PC-3 (cell line): Measurements from ENCODE around the gene RAB40AL. TPM values are rescaled to one million over a fixed set of nuclear protein-coding genes. Genes with fewer than 3 reads are reported as not detected.
A peak's percentile ranks its signal among the peaks of the same experiment; 100 is the strongest.

Source experiments
- ATAC-seq: fragments of 200-7000 bp; cut with Tn5 transposase; 2 replicates; pipeline ENCODE4 v1.9.1; 2020; ENCODE audit warnings: mild to moderate bottlenecking, moderate library complexity
- BruUV-seq: library from RNA; stranded (reverse); fragments of 400-500 nt; replicated peaks from 2 replicates; lab custom pipeline; 2021; lab: Mats Ljungman, UMichigan
- CTCF ChIA-PET: fragments of 300-600 bp; sonication (Branson Sonifier 250); formaldehyde crosslinking; loops from one replicate; lab custom pipeline; 2022; ENCODE audit warnings: antibody characterized with exemption; lab: Charles Lee
- POLR2A ChIA-PET: fragments of 300-600 bp; sonication (Branson Sonifier 250); formaldehyde crosslinking; loops from one replicate; lab custom pipeline; 2022; ENCODE audit warnings: antibody characterized with exemption; ENCODE audit not compliant: unreplicated experiment; lab: Charles Lee
- DNase-seq: peaks from one replicate; pipeline ENCODE4 v3.0.0-alpha.2; 2015
- H2AFZ ChIP-seq: fragments of 300-600 bp; sonication (generic); 2 replicates; pipeline ENCODE4 v1.6.0; 2016; ENCODE audit warnings: antibody characterized with exemption, low read length
- H3F3A ChIP-seq: fragments of 300-600 bp; sonication (generic); one replicate; pipeline ENCODE4 v1.6.0; 2017; ENCODE audit warnings: antibody characterized with exemption, low read length, control low read depth, mild to moderate bottlenecking; ENCODE audit not compliant: unreplicated experiment
- H3K27ac ChIP-seq: fragments of 300-600 bp; sonication (generic); 2 replicates; pipeline ENCODE4 v1.5.1; 2016; ENCODE audit warnings: mild to moderate bottlenecking, low read length
- H3K27me3 ChIP-seq: fragments of 300-600 bp; sonication (generic); 2 replicates; pipeline ENCODE4 v1.6.1; 2016; ENCODE audit warnings: low read length, mixed read lengths
- H3K36me3 ChIP-seq: fragments of 300-600 bp; sonication (generic); 2 replicates; pipeline ENCODE4 v1.6.1; 2016; ENCODE audit warnings: low read depth, mixed run types, low read length, mixed read lengths
- H3K4me1 ChIP-seq: fragments of 300-600 bp; sonication (generic); 2 replicates; pipeline ENCODE4 v1.5.1; 2016; ENCODE audit warnings: low read length; ENCODE audit not compliant: insufficient read depth
- H3K4me2 ChIP-seq: fragments of 300-600 bp; sonication (generic); 2 replicates; pipeline ENCODE4 v1.6.0; 2016; ENCODE audit warnings: low read length
- H3K4me3 ChIP-seq: fragments of 300-600 bp; sonication (generic); 2 replicates; pipeline ENCODE4 v1.5.1; 2016; ENCODE audit warnings: mild to moderate bottlenecking, low read length, mixed read lengths
- H3K79me2 ChIP-seq: fragments of 300-600 bp; sonication (generic); 2 replicates; pipeline ENCODE4 v1.6.1; 2017; ENCODE audit warnings: low read length, mixed read lengths
- H3K9ac ChIP-seq: fragments of 300-600 bp; sonication (generic); 2 replicates; pipeline ENCODE4 v1.6.0; 2016; ENCODE audit warnings: mild to moderate bottlenecking, low read length
- H3K9me2 ChIP-seq: fragments of 300-600 bp; sonication (generic); replicated peaks from 2 replicates; pipeline ENCODE4 v1.6.1; 2016; ENCODE audit warnings: mixed run types, low read length, mixed read lengths
- H3K9me3 ChIP-seq: fragments of 300-600 bp; sonication (generic); 2 replicates; pipeline ENCODE4 v1.6.1; 2016; ENCODE audit warnings: low read length, mixed read lengths
- H4K20me1 ChIP-seq: fragments of 300-600 bp; sonication (generic); 2 replicates; pipeline ENCODE4 v1.6.1; 2016; ENCODE audit warnings: low read length, mixed read lengths
- CTCF ChIP-seq: fragments of 300-600 bp; sonication (generic); conservative IDR thresholded peaks from 2 replicates; pipeline ENCODE4 v1.5.1; 2017; ENCODE audit warnings: antibody characterized with exemption, low read depth, mild to moderate bottlenecking, low read length
- EZH2 ChIP-seq: fragments of 300-600 bp; sonication (generic); IDR thresholded peaks from one replicate; pipeline ENCODE4 v1.6.1; 2017; ENCODE audit warnings: antibody characterized with exemption, mild to moderate bottlenecking, low read length; ENCODE audit not compliant: unreplicated experiment
- EZH2phosphoT487 ChIP-seq: fragments of 300-600 bp; sonication (generic); IDR thresholded peaks from 2 replicates; pipeline ENCODE4 v1.6.1; 2018; ENCODE audit warnings: mild to moderate bottlenecking, antibody characterized with exemption, low read length, borderline replicate concordance
- intact Hi-C: fragments of 100-400 bp; cut with micrococcal nuclease; formaldehyde crosslinking; loops from 2 replicates; pipeline ENCODE4 v1.9.0; 2023
- total RNA-seq: library from RNA; depleted of rRNA; stranded (reverse); fragments of >200 nt; gene quantifications from 2 replicates; pipeline ENCODE4 v1.2.3, GENCODE V29; 2014

RAB40AL gene
- total RNA-seq, 1 experiment from 2014 or later: 0.55 TPM

DNA sequence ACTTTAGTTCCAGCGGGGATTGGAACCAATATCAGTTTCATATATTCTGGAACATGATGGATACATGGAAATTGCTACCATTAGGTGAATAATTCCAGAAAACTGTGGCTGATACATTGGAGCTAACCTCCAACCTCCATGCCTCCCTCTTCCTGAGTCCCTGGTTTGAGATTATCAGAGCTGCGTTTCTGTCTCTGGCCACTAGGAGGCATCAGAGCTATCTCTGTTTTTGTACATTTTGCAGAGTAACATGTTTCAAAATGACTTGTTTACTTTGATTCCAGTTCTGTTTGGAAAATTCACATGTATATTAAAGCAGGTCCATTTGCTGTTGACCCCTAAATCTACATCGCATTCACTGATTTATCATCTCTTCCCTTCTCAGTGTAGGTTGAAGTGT, 2.4 kb upstream of the RAB40AL start:
- no peaks in the 10 kb centered on the region for H3K27me3 ChIP-seq
- CTCF ChIA-PET: interaction anchor here (0.9 to 1.5 kb wide), 2 partner anchors 17 to 34 kb away, joined by 4 to 13 read pairs; no protein-coding TSS in a partner anchor
- no peaks in the 10 kb centered on the region for H3K79me2 ChIP-seq
- no peaks in the 10 kb centered on the region for H3K9me2 ChIP-seq
- POLR2A ChIA-PET: no interaction called here
- H4K20me1 ChIP-seq: no peaks in the 10 kb centered on the region
- no peaks in the 10 kb centered on the region for H3K9me3 ChIP-seq
- peaks cover 40% of the 10 kb centered on the region for H3K4me1 ChIP-seq
- ATAC-seq: no peak
- no peak overlapping the region for H3K4me3 ChIP-seq
- no peak overlapping the region for H3K27ac ChIP-seq
- no peak overlapping the region for H3K9ac ChIP-seq
- peak; percentile 67 for DNase-seq
- no TSS peak for BruUV-seq
- intact Hi-C loops: loop anchor here (5.0 kb wide), 1 partner anchor 37 kb away; no protein-coding TSS in a partner anchor
- TF ChIP-seq EZH2phosphoT487 (no peak), CTCF (peak; percentile 74)
- H3F3A ChIP-seq: peaks cover 10% of the 10 kb centered on the region
- no peak overlapping the region for H2AFZ ChIP-seq
- H3K4me2 ChIP-seq: no peak overlapping the region
- H3K36me3 ChIP-seq: no peaks in the 10 kb centered on the region

- POLR2A ChIA-PET: no interaction called here
- no peaks in the 10 kb centered on the region for H3K9me3 ChIP-seq
- H3K4me2 ChIP-seq: peak overlapping the region; percentile 82
- peak overlapping the region; percentile 54 for H3K4me3 ChIP-seq
- H3K27me3 ChIP-seq: no peaks in the 10 kb centered on the region
- TF ChIP-seq EZH2: no peak
- peak; percentile 79 for TF ChIP-seq CTCF
- TF ChIP-seq EZH2phosphoT487: no peak
- no peaks in the 10 kb centered on the region for H3F3A ChIP-seq
- peak; percentile 91 for ATAC-seq
- H2AFZ ChIP-seq: peak overlapping the region; percentile 71
- CTCF ChIA-PET: interaction anchor here (0.6 to 1.7 kb wide), 10 partner anchors 13 to 230 kb away, joined by 3 to 26 read pairs (median 6); no protein-coding TSS in a partner anchor
- no peaks in the 10 kb centered on the region for H4K20me1 ChIP-seq
- no peaks in the 10 kb centered on the region for H3K36me3 ChIP-seq
- DNase-seq: peak; percentile 81
- H3K79me2 ChIP-seq: no peaks in the 10 kb centered on the region
- intact Hi-C loops: loop anchor here (1.0 to 5.0 kb wide), 4 partner anchors 51 to 511 kb away; no protein-coding TSS in a partner anchor
- H3K9ac ChIP-seq: 0 out of 2 replicates have a peak overlapping the region, but pooled peaks have one; percentile 6
- no peak overlapping the region for H3K27ac ChIP-seq
- peaks cover 8% of the 10 kb centered on the region; the same call in 1 of the 2 replicates for H3K4me1 ChIP-seq
- H3K9me2 ChIP-seq: no peaks in the 10 kb centered on the region
- BruUV-seq: no TSS peak
Measured at GRCh38 chrX:102950908-102951866, 14.1 kb downstream of the RAB40AL start.
